IPS-11a (cell line): ENCODE results near the gene POU5F2.

Experiments
- H3K4me3 ChIP-seq: one replicate; pipeline ENCODE4 v1.5.1; 2013; ENCODE audit warnings: low read depth, low read length, control low read depth

POU5F2 gene, protein sequence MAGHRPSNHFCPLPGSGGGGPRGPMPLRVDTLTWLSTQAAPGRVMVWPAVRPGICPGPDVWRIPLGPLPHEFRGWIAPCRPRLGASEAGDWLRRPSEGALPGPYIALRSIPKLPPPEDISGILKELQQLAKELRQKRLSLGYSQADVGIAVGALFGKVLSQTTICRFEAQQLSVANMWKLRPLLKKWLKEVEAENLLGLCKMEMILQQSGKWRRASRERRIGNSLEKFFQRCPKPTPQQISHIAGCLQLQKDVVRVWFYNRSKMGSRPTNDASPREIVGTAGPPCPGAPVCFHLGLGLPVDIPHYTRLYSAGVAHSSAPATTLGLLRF

DNA sequence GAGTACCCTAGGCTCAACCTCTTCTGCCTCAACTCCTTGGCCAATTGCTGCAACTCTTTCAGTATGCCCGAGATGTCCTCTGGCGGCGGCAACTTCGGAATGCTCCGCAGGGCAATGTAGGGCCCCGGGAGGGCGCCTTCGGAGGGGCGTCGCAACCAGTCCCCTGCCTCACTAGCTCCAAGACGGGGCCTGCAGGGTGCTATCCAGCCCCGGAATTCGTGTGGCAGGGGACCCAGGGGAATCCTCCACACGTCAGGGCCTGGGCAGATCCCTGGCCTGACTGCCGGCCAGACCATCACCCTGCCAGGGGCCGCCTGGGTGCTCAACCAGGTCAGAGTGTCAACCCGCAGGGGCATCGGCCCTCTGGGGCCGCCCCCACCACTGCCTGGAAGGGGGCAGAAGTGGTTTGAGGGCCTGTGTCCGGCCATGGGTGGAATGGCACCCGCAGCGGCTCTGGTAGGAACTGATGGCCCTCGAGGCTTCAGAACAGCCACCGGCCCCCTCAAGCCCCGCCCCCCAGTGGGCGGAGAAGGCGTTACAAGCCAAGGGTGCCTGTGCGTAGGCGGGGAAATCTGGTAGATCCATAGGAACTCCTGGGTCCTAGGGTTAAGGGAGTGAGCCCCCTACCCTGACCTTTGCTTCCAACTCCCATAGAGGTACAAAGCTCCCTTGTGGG is at the start of gene POU5F2:
Gene POU5F2, minus strand, starts transcription at position 465 of the 676 bp plus-strand sequence. Its CDS starts 37 bp downstream, at position 428.
- no peak within 1 kb of the TSS for H3K4me3 ChIP-seq

DNA sequence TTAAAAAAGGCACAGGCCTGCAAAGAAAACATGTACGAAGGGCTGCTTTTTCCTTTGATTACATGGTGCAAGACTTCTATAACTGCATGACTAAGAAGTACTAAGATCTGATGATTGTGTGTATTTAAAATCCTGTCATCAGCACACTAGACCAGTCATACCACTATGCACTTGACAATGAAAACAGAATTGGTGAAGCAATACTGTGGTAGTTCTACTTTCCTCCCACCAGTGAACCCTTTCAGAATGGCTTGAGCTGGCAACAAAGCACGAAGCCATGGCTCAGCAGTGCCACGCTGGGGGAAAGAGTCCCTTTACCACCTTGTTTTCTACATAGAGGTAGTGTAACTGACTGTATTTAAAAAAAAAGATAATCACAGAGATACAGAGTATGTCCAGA is 49.0 kb upstream of the POU5F2 start:
- no peak overlapping the region for H3K4me3 ChIP-seq

DNA sequence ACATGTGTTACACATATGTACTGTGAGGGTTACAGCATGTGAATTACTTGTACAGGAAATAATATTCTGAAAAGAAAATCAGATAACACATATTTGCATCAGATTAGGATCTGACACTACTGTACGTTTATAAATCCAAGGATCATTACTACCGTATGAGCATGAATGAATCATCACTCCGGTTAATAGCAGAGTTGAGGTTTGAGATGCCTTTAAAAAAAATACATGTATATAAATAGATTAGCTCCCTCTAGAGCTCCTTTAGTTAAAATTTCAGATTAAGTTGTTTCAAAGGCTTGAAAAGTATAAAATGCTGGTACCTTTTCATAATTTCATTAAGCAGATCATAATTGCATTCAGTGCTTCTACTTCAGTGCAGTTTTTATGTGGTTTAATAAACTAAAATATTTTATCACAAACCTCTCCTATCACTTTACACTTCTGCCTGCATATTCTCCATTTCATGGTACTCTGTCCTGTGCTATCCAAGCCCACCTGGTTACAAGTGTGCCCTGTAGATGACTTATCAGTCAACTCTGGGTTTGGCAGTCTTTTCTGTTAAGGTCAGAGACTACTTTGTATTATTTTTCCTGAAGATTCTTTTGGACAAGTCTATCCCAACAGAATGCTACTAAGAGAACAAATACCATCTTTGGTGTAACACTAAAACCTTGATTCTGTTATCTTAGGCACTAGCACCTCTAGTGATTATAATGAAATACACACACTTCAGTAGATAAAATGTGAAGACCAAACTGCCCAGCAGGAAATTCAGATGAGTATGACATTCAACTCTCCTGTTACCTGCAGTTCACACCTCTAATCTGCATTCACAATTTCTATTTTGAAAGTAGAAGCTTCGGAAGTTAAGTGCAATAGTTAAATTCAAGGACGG is 48.0 kb upstream of the POU5F2 start:
- H3K4me3 ChIP-seq, result no peak overlapping the region

DNA sequence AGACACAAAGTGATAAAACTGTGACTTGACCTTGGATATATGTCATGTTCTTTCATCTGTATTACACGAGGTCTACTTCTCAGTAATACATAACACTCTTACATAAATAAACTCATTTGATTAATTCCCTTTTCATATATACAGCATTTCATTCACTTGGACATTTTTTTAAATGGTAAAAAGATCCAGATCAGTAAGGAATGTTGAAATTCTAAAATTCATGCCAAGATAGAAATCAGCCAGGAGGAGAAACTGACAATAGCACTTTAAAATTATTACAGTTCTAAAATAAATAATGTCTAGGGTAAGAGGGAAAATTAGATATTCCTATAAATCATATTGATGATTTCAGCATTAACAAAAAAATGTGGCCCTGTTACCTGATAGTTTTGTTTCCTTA is 46.2 kb upstream of the POU5F2 start:
- no peak overlapping the region for H3K4me3 ChIP-seq

DNA sequence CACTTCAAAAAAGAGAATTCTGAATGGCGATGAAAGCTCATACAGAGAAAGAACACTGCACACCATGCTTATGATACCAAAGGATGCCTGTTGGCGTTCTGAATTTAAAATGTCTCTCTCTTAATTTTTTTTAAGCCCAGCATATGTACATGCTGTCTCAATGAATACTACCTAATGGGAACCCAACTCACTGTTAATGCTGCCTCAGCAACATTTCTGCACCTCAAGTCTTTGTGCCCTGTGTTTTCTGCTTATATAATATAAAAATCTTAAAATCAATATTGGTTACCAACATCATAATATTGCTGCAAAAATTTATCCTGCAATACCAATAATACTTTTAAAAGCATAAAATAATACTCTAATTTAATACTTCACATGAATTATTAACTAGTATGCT is 44.1 kb upstream of the POU5F2 start:
- no peak overlapping the region for H3K4me3 ChIP-seq

DNA sequence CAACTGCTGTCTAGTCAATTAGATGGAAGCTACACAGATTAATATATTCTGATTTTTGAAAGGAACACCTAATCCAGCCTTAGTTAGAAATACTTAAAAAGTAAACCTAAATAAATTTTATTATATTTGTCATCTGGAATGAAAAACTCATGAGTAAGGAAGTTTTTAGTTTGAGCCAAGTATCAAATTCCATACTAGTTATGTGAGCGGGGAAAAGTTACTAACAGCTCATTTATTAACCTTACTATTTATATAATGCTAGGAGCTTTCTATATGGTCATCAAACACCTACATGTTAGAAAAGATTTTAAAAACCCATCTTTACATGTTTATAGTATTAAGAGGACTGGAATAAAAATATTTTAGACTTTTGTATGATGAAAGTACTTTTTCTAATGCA is 41.6 kb upstream of the POU5F2 start:
- no peak overlapping the region for H3K4me3 ChIP-seq

DNA sequence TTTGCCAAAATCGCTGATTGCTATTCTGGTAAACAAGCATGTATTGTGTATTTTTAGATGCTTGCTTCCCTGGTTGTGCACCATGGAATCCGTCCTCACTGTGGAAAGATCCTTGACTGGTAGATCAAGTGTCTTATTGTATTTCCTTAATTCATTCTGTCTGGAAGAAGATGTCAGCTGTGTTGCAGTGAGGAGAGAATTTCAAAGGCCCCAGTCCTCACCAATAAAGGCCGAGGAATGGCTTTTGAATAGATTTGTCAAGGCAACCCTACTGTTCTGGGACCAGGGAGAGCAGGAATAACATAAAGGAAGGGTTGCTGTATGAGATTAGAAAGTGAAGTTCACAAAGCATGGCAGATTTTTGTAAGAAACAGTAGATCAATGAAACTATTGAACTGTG is 36.2 kb upstream of the POU5F2 start:
- no peak overlapping the region for H3K4me3 ChIP-seq

DNA sequence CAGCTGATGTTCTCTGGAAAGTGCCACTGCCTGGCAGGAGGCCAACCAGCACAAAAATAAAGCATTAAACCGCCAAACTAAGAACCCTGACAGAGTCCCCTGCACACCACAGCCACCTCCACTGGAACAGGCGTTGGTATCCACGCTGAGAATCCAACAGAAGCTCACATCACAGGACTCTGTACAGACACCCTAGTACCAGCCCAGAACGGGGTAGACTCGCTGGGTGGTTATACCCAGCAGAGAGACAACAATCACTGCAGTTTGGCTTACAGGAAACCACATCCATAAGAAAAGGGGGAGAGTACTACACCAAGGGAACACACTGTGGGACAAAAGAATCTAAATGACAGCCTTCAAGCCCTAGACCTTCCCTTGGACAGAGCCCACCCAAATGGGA is 15.0 kb upstream of the POU5F2 start:
- no peak overlapping the region for H3K4me3 ChIP-seq

DNA sequence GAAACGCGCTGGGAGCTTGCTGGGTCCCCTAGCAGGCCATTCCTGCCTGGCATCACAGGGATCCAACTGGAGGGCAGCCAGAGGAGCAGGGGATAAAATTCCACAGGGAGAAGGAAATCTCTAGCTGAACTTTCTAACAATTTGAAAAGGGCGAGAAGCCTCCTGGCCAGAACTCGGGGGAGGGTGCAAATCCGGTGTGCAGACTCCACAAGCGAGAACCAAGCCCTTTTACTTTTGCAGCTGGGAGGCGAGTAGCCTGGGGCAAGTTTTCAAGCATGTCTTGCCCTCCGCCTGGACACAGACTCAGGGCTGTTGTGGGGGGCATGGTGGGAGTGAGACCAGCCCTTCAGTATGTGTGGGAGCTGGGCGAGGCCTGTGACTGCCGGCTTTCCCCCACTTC is 14.3 kb upstream of the POU5F2 start:
- no peak overlapping the region for H3K4me3 ChIP-seq

DNA sequence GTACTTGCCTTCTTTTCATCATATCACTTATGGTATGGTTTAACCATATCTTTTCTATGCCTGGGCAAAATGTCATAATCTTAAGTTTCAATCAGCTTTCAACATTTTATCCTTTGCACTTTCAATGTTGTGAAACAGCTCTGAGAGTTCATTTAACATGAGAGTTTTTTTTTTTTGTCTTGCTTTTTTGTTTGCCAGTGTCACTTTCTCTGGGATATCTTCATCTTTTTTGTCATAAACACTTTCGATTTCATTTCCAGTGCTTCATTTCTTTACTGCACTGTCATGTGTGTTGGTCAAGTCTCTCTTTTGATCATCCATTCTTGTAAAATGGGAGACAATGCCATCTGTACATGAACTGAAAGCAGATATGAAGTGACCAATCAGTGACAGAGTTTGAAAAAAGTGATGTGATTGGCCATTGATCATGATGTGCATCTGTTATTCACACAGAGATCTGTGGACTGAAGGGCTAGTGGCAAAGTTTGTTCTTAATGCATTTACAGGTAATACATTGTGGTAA is 7.5 kb upstream of the POU5F2 start:
- H3K4me3 ChIP-seq, result no peak overlapping the region

DNA sequence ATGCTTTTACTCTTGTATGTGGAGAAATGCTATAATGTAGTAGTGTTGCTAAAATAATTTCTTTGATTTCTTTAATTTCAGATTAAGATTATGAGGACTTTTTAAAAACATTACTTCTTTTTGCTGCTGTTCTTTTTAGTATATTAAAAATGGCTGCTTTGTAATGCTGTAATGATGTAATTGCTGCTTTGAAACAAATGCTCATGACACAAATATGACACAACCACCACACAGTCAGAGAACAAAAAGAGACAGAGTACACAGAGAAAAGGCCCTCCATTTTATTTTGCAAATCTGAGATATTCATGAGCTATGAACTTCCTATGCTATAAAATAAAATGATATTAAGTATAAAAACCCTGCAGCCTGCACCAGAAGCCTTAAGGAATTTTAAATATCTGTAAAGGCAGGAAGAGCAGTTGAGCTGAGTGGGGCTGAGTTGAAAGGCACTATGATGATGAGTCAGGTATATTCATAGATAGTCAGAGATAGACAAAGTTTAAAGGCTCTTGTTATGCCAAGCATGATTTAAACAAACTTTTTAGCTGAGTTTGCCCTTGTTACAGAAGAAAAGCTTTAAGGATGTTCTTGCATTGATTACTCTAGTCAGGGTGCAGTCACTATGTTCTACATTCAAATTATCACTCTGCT is 5.1 kb upstream of the POU5F2 start:
- no peak overlapping the region for H3K4me3 ChIP-seq

DNA sequence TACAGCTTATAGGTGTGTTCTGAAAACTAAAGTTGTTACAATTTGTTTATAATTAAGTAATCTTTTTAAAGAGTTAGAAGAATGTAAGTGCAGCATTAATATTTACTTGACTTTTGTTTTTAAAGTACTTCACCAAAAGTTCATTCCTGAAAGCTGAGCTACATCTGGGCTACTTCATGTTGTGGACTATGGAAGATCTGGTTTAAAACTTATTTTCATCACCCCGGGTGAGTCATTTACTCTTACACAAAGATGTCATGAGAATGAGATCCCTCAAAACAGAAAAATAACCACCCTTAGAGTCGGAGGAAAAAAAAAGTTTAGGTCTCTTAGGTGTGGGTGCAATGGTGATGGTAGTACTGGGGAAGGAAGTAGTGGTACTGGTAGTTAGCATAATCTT is 5.1 kb downstream of the POU5F2 start:
- H3K4me3 ChIP-seq, result no peak overlapping the region

DNA sequence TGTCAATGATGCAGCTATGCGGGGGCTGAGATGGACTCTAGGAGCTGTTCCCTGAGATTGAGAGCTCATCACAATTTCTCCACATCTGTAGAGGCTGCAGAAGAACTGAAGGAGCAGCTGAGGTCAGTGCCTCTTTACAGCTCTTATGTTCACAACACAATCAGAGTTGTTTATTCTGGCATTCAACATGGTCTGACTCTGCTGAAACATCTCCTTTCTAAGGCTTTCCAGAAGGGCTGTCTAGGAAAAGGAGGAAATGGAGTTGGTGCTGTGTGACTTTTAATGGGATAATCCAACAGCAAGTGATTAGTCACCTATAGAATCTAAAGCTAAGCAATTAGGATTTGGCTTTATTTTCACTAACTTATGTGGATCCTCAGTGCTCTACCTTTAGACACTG is 6.0 kb downstream of the POU5F2 start:
- no peak overlapping the region for H3K4me3 ChIP-seq

DNA sequence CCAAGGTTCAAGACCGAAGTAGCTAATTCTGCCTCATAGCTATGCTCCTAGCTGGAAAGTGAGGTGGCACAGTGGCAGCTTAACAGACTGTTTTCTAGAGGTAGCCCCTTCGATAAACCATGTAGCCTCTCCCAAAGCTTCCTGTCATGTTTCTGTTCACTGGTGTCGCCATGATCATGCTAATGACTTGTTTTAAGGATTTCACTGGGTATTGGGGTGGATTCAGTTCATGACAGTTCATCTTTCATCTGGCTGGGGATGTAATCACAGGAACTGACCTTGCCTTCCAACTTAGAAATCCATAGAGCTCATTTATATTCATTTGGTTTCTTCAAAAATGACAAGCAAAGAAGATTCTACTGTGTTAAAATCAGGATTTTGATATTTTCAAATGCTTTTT is 9.4 kb downstream of the POU5F2 start:
- H3K4me3 ChIP-seq, result no peak overlapping the region

DNA sequence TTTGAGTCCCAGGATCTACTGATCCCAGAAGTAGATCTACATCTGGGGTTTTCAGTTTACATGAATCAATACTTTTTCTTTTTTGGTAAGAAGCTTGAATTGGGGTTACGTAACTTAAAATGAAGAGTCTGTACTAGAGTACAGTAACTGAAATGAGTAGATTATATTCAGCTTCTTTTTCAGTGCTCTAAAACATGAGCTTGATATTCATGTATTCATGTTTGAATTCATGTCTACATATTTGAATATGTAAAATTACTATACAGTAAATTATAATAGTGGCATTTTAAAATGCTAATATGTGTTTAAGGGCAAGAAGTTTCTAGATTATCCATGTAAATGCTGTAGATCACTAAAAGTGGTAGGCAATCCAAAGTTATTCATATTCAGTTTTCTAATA is 14.8 kb downstream of the POU5F2 start:
- H3K4me3 ChIP-seq, result no peak overlapping the region

DNA sequence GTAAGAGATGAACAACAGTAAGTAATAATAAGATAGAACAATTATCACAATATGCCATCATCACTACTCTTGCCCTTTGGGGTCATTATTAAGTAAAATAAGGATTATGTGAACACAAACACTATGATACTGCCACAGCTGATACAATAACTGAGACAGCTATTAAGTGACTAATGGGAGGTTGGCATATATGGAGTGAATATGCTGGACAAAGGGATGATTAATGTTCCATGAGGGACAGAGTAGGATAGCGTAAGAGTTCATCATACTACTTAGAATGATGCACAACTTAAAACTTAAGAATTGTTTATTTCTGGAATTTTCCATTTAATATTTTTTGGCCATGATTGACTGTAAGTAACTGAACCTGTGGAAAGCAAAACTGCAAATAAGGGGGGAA is 16.6 kb downstream of the POU5F2 start:
- H3K4me3 ChIP-seq, result no peak overlapping the region

DNA sequence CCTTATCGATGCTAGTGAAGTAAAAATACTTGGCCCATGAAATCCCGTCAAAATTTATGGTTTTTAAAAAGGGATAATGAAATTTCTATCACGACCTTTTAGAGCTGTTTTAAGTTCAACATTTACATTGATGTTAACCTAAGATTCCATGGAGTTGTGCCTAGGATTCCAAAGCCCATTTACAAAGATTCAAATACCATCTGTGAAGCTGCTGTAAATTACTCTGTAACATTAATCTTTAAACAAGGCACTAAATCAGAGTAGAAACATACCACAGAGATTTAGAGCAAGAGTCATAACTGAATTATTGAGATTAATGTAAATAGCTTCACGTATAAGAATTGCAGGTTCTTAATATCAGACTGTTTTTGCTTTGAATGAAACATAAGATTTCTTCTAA is 17.7 kb downstream of the POU5F2 start:
- no peak overlapping the region for H3K4me3 ChIP-seq

DNA sequence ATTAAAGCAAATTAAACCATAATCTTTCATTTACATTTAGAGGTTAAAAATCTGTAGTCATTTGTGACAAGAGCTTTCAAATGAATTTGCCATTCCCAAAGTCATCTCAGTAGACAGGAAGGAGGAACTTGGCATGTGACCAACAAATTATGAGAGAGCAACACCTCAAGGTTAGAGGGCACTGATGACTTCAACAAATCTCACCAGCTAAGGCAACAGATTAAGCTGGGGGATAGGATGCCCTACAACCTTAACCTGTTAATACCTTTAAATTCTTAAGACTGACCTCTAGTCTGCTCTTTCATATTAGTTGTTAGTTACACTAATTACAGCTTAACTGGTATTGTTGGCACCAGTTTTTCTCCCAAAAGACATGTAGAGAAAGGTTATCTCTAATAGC is 18.4 kb downstream of the POU5F2 start:
- H3K4me3 ChIP-seq, result no peak overlapping the region

DNA sequence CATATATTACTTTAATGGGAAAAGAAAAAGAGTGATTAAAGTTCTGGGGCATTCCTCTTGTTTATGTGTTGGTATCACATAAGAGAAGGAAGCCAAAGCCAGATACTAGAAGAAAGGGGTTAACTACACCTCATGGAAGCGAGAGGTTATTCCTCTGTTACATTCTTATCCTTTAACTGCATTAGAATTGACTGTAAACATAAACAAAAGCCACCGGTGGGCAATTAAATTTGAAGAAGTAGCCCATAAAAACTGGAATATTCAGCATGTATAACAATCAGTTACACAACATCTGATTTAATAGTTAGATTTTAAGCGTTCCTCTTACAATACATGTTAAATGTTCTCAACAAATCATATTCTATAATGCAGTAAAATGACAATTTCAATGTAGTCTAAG is 18.8 kb downstream of the POU5F2 start:
- H3K4me3 ChIP-seq, result no peak overlapping the region

DNA sequence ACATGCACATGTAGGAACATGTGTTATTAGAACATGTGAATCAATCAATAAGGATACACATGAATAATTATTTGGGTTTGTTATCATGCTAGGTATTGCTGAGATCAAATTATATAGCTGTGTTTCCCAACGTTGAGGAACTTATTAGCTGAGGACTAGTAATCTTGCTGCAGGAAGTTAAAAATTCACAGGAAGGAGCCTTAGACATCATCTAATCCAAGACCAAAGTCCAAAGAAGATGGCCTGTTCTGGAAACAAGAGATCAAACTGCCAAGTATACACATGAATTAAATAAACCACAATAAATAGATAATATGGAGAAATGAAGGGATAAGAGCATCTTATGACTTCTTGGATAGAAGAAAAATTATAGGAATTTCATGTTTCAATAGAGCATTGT is 19.9 kb downstream of the POU5F2 start:
- H3K4me3 ChIP-seq, result no peak overlapping the region

DNA sequence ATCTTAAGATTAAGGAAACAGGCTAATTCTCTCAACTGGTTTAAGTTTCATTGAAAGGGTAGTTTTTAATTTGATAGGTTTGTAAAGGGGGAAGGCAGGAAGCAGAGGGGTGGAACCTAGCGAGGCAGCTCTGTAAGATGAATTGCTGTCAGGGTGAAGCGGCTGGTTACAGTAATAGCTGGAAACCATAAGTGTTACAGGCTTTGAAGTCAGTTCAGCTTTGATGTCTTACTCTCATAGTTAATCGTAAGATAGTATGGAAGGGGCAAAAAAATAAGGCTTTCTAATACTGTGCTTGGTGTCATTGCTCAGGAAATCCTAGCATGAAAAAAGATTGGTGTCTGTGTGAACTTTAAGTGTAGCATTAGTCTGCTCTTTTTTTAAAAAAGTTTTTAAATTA is 20.3 kb downstream of the POU5F2 start:
- H3K4me3 ChIP-seq, result no peak overlapping the region
